ENCODE data around the gene PHACTR3.

DNA sequence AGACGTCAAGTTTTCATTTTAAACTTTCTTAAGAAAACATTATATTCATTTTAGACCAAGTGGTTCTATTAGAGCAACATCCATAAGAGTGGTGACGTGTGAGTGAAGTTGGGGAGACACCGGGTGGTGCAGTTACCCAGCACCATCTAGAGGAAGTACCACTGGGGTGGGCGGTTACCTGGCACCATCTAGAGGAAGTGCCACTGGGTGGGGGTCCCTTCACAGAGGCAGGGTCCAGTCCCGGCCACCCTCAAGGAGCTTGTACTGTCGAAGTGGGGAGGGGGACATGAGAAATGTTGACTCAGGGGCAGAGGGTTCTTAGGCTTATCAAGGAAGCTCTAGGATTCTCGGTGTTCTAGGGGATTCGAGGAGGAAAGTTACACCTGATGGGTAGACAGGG, 26.2 kb downstream of the PHACTR3 start:
- TF ChIP-seq, protein P1, sequence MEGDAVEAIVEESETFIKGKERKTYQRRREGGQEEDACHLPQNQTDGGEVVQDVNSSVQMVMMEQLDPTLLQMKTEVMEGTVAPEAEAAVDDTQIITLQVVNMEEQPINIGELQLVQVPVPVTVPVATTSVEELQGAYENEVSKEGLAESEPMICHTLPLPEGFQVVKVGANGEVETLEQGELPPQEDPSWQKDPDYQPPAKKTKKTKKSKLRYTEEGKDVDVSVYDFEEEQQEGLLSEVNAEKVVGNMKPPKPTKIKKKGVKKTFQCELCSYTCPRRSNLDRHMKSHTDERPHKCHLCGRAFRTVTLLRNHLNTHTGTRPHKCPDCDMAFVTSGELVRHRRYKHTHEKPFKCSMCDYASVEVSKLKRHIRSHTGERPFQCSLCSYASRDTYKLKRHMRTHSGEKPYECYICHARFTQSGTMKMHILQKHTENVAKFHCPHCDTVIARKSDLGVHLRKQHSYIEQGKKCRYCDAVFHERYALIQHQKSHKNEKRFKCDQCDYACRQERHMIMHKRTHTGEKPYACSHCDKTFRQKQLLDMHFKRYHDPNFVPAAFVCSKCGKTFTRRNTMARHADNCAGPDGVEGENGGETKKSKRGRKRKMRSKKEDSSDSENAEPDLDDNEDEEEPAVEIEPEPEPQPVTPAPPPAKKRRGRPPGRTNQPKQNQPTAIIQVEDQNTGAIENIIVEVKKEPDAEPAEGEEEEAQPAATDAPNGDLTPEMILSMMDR (IDR thresholded peaks at IDR 0.05; ENCODE audit: low read length) = no peak
- no peak for TF ChIP-seq EZH2 (IDR thresholded peaks at IDR 0.05; ENCODE audit: borderline replicate concordance, low read length)

Measured in OCI-LY1 (cell line).